ENCODE measurements around the gene AP2M1.

DNA sequence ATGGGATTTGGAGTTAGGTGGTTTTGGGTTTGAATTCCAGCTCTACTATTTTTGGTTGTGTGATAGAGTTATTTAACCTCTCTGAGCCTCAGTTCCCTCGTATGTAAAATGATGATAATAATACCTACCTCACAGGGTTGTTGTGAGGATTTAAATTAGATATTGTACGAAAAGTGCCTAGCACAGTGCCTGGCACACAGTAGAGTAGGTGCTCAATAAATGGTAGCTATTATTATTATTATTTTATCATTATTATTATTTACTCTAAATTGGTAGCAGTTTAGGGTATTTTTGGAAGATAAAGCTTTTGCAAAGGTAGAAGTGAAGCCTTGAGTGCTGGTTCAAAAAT, 1.3 kb upstream of the AP2M1 start:
- TF ChIP-seq POLR2A (IDR thresholded peaks at IDR 0.05): no peak
- TF ChIP-seq, protein P1, sequence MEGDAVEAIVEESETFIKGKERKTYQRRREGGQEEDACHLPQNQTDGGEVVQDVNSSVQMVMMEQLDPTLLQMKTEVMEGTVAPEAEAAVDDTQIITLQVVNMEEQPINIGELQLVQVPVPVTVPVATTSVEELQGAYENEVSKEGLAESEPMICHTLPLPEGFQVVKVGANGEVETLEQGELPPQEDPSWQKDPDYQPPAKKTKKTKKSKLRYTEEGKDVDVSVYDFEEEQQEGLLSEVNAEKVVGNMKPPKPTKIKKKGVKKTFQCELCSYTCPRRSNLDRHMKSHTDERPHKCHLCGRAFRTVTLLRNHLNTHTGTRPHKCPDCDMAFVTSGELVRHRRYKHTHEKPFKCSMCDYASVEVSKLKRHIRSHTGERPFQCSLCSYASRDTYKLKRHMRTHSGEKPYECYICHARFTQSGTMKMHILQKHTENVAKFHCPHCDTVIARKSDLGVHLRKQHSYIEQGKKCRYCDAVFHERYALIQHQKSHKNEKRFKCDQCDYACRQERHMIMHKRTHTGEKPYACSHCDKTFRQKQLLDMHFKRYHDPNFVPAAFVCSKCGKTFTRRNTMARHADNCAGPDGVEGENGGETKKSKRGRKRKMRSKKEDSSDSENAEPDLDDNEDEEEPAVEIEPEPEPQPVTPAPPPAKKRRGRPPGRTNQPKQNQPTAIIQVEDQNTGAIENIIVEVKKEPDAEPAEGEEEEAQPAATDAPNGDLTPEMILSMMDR (IDR thresholded peaks at IDR 0.05): no peak
